Measurements from ENCODE around the gene C11orf21.
"Not testable (repeated sequence)": the region's sequence is repeated elsewhere in the genome, so short reads cannot be mapped to it uniquely, and the experiment has no call there.

GRCh38 chr11:2332569-2332968, 30.9 kb upstream of the C11orf21 start:
- not testable (repeated sequence) for TF ChIP-seq CTCF, POLR2A (IDR thresholded peaks at IDR 0.05)

Measured in adrenal gland (tissue), 5 donors.